Esophagus squamous epithelium (tissue), 4 donors: ENCODE data around the gene UBE3A.

Experiments
- CTCF ChIP-seq, 6 experiments: fragments of 450-650 bp in 4 of 6; fragments of 200-600 bp in 2 of 6; sonication (generic) in 2 of 6; IDR thresholded peaks; one replicate each; pipeline ENCODE4 v1.5.1; 2016 to 2019; ENCODE audit warnings: antibody characterized with exemption in 6 of 6, mild to moderate bottlenecking in 4 of 6, moderate library complexity in 4 of 6
- POLR2A ChIP-seq, 4 donors: fragments of 450-650 bp; IDR thresholded peaks; one replicate each; pipeline ENCODE4 v1.6.1; 2017; ENCODE audit warnings: antibody characterized with exemption in 4 of 4, mild to moderate bottlenecking in 4 of 4, moderate library complexity in 3 of 4

- TF ChIP-seq POLR2A (IDR thresholded peaks at IDR 0.05), result no peak
- no peak for TF ChIP-seq CTCF (IDR thresholded peaks at IDR 0.05)
Observed at GRCh38 chr15:25464383-25464782, 25.6 kb upstream of the UBE3A start.
